ENCODE results near the gene LHX6.

Gene LHX6

DNA sequence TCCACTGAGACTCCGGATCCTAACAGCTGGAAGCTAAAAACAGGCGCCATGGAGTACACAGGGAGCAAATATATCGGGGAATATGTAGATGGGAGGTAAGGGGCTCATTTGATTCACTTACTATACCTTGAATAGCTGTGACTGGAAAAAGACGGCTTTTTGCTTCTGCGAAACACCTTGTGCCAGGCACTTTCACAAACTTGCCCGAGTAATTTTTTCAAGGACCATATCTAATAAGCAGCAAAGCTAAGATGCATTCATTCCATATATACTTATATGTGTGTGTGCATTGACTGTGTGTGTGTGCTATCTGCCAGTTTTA, 68.9 kb downstream of the LHX6 start:
- H3K4me3 ChIP-seq (ENCODE audit: control insufficient read depth, low read depth, low read length): peak overlapping the region; percentile 95
- TF ChIP-seq, protein P1, sequence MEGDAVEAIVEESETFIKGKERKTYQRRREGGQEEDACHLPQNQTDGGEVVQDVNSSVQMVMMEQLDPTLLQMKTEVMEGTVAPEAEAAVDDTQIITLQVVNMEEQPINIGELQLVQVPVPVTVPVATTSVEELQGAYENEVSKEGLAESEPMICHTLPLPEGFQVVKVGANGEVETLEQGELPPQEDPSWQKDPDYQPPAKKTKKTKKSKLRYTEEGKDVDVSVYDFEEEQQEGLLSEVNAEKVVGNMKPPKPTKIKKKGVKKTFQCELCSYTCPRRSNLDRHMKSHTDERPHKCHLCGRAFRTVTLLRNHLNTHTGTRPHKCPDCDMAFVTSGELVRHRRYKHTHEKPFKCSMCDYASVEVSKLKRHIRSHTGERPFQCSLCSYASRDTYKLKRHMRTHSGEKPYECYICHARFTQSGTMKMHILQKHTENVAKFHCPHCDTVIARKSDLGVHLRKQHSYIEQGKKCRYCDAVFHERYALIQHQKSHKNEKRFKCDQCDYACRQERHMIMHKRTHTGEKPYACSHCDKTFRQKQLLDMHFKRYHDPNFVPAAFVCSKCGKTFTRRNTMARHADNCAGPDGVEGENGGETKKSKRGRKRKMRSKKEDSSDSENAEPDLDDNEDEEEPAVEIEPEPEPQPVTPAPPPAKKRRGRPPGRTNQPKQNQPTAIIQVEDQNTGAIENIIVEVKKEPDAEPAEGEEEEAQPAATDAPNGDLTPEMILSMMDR (conservative IDR thresholded peaks at IDR 0.05; ENCODE audit: control insufficient read depth, insufficient read depth, low read depth, low read length): no peak
- DNase-seq (ENCODE audit: low read depth): no peak

DNA sequence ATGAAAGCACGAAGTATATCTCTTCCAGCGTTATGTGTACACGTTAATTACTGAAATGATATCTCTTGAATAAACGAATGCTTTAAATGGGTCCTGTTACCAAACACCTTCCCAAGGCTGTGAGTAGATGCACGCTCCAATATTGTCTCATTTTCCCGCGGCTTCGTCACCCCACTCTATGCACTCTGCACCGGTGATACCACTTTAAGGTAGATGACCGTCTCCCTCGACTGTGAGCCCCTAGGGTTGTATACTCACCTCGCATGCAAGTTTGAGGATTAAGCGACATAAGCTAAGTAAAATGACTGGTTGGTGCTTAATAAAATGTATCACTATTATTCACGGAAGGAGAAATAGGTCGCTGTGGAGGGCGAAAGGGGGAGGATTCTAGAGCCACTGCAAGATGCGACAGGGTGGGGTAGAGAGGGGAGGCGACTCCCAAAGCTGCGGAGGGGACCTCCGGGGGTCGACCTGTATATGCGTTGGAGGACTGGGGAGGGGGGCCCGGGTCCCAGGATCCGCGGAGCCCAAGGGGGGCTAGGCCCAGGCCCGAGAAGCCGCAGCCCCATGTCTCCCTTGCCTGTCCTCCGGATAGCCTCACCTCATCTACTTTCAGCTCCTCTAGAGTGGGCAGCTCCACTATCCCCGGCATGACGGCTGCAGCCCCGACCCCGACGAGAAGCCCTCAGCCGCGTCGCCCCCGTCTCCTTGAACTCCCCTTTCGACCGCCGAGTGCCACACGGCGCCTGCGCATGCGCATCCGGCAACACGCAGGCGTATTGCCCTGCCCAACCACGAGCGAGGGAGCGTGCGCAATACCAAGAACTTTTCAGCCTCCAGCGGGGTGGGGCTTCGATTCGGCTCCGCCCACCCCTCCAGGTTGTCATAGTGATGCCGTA, 69.5 kb downstream of the LHX6 start, which contains the start of the genes MORN5 and NDUFA8:
Gene MORN5, plus strand, starts transcription at position 883 of the 899 bp plus-strand sequence. CDS start 65 bp downstream, outside the sequence.
Gene NDUFA8, minus strand, starts transcription at position 754 of the 899 bp plus-strand sequence. Its CDS starts 102 bp downstream, at position 652.
- peak; percentile 94 for DNase-seq (ENCODE audit: low read depth)
- TF ChIP-seq, protein P1 (conservative IDR thresholded peaks at IDR 0.05; ENCODE audit: control insufficient read depth, insufficient read depth, low read depth, low read length): no peak
- H3K4me3 ChIP-seq (ENCODE audit: control insufficient read depth, low read depth, low read length): peak within 1 kb of the TSS; percentile 95

DNA sequence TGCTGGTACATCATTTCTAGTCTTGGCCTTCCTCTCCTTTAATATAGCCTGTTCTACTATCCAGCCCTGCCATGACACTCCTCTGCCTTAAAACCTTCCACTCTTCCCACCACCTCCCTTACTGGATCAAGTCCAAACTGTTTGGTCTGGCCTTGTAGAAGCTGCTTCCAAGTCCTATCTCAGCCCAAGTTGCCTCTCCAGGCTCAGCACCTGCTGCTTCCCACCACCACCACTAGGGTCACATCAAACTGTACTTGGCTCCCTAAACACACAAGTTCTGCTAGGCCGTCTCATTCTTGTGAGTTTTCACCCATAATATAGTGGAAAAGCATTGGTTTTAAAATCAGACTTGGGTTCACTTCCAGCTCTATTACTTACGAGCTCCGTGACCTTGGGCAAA, 70.6 kb downstream of the LHX6 start:
- DNase-seq (ENCODE audit: low read depth): peak; percentile 69
- TF ChIP-seq, protein P1 (conservative IDR thresholded peaks at IDR 0.05; ENCODE audit: control insufficient read depth, insufficient read depth, low read depth, low read length): peak; percentile 61
- H3K4me3 ChIP-seq (ENCODE audit: control insufficient read depth, low read depth, low read length): no peak overlapping the region

DNA sequence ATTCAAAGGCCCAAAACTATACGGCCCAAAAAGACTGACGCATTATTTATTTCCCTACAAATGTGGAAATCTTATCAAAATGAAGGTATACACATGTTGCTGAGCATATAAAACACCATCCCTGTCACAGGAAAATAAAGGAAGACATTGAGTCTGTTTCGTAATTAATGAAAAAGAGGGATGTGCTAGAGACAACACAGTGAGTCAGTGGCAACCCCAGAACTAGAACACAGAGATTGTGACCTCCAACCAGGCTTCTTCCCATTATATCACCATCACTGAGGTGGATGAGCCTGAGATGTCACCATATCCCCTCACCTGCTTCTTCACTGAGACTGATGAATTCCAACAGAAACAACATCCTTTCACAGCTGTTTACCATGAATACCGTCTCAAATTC, 73.0 kb downstream of the LHX6 start:
- no peak overlapping the region for H3K4me3 ChIP-seq (ENCODE audit: control insufficient read depth, low read depth, low read length)
- TF ChIP-seq, protein P1 (conservative IDR thresholded peaks at IDR 0.05; ENCODE audit: control insufficient read depth, insufficient read depth, low read depth, low read length): no peak
- peak; percentile 24 for DNase-seq (ENCODE audit: low read depth)
